ENCODE results near the gene MGAT3.

The MGAT3 gene

GRCh38 chr22:39534591-39535356 is 78.0 kb downstream of the MGAT3 start:
- peak; percentile 48 for DNase-seq

GRCh38 chr22:39535357-39535725 is 78.5 kb downstream of the MGAT3 start:
- no peak for DNase-seq

- DNase-seq, result no peak
Observed at GRCh38 chr22:39535831-39536449, 79.1 kb downstream of the MGAT3 start.

GRCh38 chr22:39536711-39537110 is 79.9 kb downstream of the MGAT3 start:
- DNase-seq, result no peak

- DNase-seq, result no peak
Observed at GRCh38 chr22:39537975-39538374, 81.2 kb downstream of the MGAT3 start.

Measured in kidney glomerular epithelial cell (primary cell).